ENCODE measurements around the gene PPIB.

Gene PPIB

GRCh38 chr15:64162869-64163658 lies at the start of gene PPIB:
TSS of gene PPIB (minus strand) at chr15:64163022. CDS start at chr15:64162986, 36 bp downstream.
- peak; percentile 98 for DNase-seq (ENCODE audit: low read depth)

GRCh38 chr15:64211696-64212095 lies 48.9 kb upstream of the PPIB start:
- DNase-seq (ENCODE audit: low read depth): no peak

GRCh38 chr15:64210371-64210770 lies 47.5 kb upstream of the PPIB start:
- DNase-seq (ENCODE audit: low read depth): no peak

- DNase-seq (ENCODE audit: low read depth): peak; percentile 57
Observed at GRCh38 chr15:64209680-64210334, 47.0 kb upstream of the PPIB start.

GRCh38 chr15:64205202-64205601 lies 42.4 kb upstream of the PPIB start:
- DNase-seq (ENCODE audit: low read depth): no peak

- DNase-seq (ENCODE audit: low read depth): peak; percentile 21
Observed at GRCh38 chr15:64197425-64197824, 34.6 kb upstream of the PPIB start.

GRCh38 chr15:64193971-64194370 lies 31.1 kb upstream of the PPIB start:
- DNase-seq (ENCODE audit: low read depth): no peak

- no peak for DNase-seq (ENCODE audit: low read depth)
Observed at GRCh38 chr15:64191971-64192830, 29.4 kb upstream of the PPIB start.

- peak; percentile 17 for DNase-seq (ENCODE audit: low read depth)
Observed at GRCh38 chr15:64187396-64188191, 24.8 kb upstream of the PPIB start.

- DNase-seq (ENCODE audit: low read depth): no peak
Observed at GRCh38 chr15:64185146-64185911, 22.5 kb upstream of the PPIB start.

- no peak for DNase-seq (ENCODE audit: low read depth)
Observed at GRCh38 chr15:64182859-64183370, 20.1 kb upstream of the PPIB start.

- DNase-seq (ENCODE audit: low read depth): no peak
Observed at GRCh38 chr15:64180235-64180824, 17.5 kb upstream of the PPIB start.

- no peak for DNase-seq (ENCODE audit: low read depth)
Observed at GRCh38 chr15:64166102-64166890, 3.5 kb upstream of the PPIB start.

GRCh38 chr15:64164436-64164835 lies 1.6 kb upstream of the PPIB start:
- no peak for DNase-seq (ENCODE audit: low read depth)

- DNase-seq (ENCODE audit: low read depth): no peak
Observed at GRCh38 chr15:64163659-64164362, 989 bp upstream of the PPIB start.

- no peak for DNase-seq (ENCODE audit: low read depth)
Observed at GRCh38 chr15:64162478-64162868, 349 bp downstream of the PPIB start.

- peak; percentile 18 for DNase-seq (ENCODE audit: low read depth)
Observed at GRCh38 chr15:64161688-64162477, 939 bp downstream of the PPIB start.
